HG03025 (cell line): Measurements from ENCODE around the gene SH2D1B.
"Not testable (repeated sequence)": the region's sequence is repeated elsewhere in the genome, so short reads cannot be mapped to it uniquely, and the experiment has no call there.

Source experiments
- ATAC-seq: cut with Tn5 transposase; IDR thresholded peaks from one replicate; pipeline ENCODE4 v1.9.1; 2021; ENCODE audit warnings: mild to moderate bottlenecking, moderate library complexity; ENCODE audit not compliant: unreplicated experiment, low FRiP score

The SH2D1B gene

DNA sequence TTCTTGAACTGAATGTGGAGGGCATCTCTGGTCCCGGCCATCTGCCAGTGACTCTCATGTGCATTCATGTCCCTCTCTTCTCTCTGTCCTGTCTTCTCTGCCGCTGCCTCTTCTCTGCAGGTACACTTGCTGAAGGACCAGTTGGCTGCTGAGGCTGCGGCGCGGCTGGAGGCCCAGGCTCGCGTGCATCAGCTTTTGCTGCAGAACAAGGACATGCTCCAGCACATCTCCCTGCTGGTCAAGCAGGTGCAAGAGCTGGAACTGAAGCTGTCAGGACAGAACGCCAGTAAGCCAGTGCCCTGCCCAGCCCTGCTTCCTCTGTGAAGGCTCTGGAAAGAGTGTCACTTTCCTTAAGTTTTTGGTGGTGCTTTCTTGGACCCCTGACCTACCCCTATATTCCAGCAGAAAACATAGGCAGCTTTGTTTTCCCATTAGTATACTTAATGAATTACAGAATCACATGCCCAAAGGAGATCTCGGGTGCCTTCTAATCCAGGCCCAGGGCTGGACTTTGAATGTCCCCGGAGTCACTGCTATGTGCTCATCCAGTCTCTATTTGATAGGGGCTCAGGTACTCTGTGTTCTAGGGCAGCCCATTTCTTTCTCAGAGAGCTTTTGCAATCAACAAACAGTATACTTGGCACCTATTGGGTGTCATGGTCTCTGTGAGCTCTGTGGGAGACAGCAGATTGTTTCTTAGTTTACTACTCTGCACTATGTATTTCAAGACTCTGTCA lies 46.5 kb downstream of the SH2D1B start:
- ATAC-seq: no peak

GRCh38 chr1:162364498-162364897 lies 47.4 kb downstream of the SH2D1B start:
- no peak for ATAC-seq

DNA sequence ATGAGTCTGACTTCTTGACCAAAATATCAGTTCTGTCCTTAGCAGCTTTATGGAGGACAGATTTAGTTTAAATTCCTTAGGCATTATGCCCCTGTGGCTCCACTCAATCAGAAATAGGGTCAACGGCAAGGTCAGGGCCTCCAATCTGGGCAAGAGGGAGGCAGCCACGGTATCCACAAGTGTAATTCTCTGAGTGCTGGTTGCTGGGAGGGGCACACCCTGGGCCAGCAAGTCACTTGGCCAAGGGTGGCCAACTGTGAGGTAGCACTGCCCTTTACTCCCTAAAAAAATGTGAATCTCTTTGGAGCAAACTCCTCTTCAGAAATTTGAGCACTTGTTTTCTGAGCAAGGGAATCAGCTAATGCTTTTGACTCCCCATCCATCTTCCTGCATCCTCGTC lies 48.1 kb downstream of the SH2D1B start:
- no peak for ATAC-seq

- no peak for ATAC-seq
Measured at GRCh38 chr1:162361349-162361748, 50.6 kb downstream of the SH2D1B start.

DNA sequence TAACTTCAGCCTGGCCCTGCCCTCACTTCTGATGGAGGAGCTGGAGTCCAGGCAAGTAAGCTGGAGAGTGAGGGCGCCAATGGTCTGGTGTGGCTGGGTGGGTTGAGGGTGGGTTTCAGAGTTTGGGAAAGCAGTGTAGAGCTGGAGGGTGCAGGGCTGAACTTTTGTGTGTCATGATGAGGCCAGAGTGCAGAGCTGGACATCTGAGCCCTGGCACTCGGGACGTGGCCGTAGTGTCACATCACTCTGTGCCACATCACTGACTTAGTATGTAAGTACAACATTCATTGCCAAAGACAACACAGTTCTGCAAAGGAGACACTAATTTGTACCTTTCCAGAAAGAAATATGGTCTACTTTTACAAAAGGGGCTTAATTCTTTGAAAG lies 51.1 kb downstream of the SH2D1B start:
- ATAC-seq: no peak

DNA sequence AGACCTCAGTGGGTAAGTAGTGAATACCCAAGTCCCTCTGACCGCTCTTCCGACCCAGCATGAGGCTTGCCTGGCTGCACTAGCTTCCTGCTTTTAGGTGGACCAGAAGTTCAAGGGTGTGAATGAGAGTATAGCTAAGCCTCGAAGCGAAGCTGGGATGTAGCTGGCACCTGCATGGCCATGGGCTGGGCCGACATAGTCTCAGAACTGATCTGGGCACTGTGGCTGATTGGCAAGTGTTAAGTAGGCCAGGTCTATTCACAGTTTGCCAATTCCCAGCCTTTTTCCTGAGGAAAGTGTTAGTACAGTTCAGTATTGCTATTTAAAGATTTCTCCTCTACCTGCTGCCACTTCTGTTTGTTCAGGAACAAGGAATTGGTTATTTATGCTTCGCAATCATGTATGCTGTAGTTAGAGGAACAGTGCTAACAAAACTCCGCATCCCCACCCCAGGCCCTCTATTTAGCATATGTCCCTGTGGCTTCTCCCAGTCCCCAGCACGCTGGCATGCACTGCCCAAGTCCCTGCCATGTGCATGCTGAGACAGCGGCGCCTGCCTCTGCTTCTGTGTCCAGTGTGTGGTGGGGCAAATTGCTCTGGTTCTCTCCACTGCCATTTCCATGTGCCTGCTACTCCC lies 51.6 kb downstream of the SH2D1B start:
- ATAC-seq: no peak

GRCh38 chr1:162359523-162360236 lies 52.3 kb downstream of the SH2D1B start:
- ATAC-seq: no peak

GRCh38 chr1:162358928-162359327 lies 53.0 kb downstream of the SH2D1B start:
- ATAC-seq: no peak

DNA sequence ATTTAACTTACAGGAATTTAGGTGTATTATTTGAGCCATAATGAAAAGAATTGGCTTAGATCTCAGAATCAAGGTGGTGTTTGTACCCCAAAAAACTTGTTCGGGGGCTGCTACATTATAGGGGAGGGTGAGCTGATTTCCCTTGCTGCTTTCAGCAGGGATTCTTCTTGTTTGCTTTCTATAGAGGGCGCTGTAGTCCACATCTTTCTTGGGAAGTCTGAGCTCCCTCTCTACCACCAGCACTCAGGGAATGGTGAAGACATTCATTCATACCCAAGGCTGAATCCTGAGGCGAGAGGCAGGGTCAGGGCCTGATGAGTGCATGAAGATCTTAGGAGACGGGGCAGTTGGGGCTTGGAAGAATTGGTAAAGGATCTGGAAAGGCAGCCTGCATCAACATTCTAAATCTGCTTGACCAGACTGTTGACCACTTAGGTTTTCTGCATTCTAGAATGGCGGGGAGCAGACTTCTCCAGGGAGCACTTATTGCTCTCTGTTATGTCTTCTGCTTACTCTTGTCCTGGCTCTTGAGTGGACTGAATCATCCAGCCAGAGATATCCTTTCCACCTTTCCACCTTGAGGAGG lies 54.2 kb downstream of the SH2D1B start:
- no peak for ATAC-seq

DNA sequence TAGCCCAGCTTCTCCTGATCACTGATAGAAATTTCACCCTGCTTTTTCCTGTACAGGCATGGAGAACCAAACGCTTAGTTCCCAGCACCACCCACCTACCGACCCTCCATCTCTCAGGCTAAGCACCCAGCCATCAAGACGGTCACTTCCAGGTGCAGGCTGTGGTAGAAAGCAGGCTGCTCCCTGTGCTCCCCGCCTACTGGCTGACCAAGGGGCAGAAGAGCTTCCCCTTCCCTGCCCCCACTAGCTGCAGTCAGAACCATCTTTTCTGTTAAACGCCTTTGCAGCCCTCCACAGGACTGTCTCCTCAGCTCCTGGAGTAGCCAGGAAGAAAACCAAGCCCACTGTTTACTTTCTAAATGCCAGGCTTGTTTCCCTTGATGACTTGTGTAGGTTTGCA lies 58.2 kb downstream of the SH2D1B start:
- ATAC-seq: no peak

GRCh38 chr1:162353078-162353477 lies 58.9 kb downstream of the SH2D1B start:
- no peak for ATAC-seq

DNA sequence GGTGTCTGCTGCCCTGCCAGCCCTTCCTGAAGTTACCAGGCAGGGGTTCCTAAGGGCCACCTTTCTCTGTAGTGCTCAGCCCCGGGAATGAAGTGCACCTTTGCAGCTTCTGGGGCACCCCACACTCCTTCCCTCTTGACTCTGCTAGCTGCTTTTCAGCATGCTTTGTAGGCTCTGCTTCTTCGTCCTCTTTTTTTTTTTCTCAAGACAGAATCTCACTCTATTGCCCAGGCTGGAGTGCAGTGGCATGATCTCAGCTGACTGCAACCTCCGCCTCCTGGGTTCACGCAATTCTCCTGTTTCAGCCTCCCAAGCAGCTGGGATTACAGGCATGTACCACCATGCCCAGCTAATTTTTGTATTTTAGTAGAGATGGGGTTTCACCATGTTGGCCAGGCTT lies 60.1 kb downstream of the SH2D1B start:
- ATAC-seq: not testable (repeated sequence)

- ATAC-seq: no peak
Measured at GRCh38 chr1:162351246-162351842, 60.6 kb downstream of the SH2D1B start.

DNA sequence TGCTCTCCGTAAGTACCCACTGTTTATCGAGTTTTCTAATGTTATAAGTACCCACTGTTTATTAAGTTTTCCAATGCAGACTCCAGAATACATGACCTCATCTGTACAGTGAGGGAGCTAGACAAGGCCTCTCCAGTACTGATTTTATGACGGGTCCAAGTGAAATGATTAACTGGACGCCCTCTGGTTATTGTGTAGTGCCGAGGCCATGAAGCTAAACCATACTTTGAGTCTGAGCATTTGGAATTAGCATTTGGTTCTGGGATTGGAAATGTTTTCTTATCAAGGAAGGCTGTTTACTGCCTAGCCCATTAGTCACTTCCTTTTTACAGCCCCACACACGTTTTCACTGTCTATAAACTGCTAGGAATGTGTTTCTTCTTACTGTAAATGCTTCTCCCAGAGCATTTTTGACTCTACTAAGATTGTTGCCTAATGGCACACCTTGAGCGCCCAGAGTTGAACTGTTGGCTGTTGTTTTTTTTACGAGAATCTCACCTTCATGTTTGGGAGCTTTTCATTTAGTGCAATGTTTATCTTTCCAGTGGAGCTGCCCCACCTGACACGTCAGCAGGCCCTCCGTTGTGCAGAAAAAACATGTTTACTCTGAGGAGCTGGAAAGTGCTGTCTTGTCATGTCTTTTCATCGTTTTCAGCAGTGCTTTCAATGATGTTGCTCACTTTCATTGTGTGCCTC lies 62.2 kb downstream of the SH2D1B start:
- ATAC-seq: no peak

GRCh38 chr1:162347281-162347680 lies 64.7 kb downstream of the SH2D1B start:
- no peak for ATAC-seq
